Stimulated activated CD8-positive, alpha-beta memory T cell treated with anti-CD3 and anti-CD28 coated beads, Interleukin-15, amount 100 ng/mL, for 48 hours (primary cell): ENCODE data around the gene KRT4.
"Not testable (repeated sequence)": the region's sequence is repeated elsewhere in the genome, so short reads cannot be mapped to it uniquely, and the experiment has no call there.

Experiments used
- DNase-seq, 2 donors: peaks; one replicate each; pipeline ENCODE4 v3.0.0-alpha.2; 2020; ENCODE audit warnings: low read depth in 2 of 2

The KRT4 gene

DNA sequence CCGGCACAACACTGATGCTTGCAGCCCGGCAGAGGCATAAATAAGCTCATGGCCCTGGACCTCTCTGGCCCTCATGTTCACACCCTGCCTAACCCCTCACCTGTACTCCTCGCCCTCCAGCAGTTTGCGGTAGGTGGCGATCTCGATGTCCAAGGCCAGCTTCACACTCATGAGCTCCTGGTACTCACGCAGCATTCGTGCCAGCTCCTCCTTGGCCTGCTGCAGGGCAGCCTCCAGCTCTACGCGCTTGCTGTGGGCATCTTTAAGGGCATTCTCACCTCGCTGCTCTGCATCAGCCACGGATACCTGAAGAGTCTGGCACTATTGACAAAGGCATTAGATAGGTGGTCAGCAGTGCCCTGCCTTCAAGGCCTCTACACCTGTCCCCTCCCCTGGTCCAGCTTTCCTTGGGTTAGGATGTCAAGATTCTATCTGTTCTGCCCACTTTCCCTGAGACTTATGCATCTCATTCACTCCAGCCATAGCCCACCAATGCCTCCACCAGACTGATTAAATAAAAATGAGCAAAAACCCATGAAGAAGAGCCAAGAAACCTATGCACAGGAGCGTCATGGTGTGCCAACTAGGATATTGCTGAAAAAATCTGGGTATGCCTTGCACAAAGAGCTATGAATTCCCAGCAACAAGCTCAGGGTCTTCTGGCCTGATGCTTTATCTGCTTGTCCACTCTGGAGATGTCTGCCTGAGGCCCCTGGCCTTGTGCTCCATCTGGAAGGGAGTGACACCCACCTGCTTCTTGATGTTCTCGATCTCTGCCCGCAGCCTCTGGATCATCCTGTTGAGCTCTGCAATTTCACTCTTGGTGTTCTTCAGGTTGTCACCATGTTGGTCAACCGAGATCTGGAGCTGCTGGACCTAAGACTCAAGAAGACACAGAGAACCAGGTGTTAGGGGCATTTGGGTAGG, 6.1 kb downstream of the KRT4 start:
- no peak for DNase-seq

DNA sequence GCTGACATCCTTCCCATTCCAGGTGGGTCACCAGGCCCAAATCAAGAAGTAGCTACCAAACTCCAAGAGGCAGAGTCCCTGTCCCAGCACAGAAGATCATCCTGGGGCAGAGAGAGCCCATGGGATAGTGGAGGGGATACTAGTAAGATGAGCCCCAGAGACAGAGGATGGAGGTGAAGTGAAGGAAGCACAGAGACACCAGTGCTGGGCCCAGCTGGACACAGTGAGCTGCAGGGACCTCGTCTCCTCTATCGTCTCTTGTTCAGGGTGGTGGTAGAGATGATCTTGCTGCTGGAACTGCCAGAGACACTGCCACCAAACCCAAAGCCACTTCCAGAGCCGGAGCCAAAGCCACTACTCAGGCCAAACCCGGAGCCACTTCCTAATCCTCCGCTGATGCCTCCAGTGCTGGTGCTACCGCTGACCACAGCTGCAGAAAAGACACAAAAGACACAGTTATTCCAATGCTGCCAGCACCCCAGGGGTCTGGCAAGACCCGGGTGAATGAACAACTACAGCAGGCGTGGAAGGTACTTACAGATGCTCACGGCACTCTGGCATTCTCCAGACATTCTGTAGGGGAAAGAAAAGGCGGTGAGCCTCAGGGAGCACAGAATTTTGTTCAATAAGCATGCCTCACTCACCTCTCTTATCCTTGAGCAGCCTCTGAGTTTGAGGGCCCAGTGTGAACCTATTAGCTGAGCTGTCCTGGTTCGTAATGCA, 6.9 kb downstream of the KRT4 start:
- DNase-seq = no peak

DNA sequence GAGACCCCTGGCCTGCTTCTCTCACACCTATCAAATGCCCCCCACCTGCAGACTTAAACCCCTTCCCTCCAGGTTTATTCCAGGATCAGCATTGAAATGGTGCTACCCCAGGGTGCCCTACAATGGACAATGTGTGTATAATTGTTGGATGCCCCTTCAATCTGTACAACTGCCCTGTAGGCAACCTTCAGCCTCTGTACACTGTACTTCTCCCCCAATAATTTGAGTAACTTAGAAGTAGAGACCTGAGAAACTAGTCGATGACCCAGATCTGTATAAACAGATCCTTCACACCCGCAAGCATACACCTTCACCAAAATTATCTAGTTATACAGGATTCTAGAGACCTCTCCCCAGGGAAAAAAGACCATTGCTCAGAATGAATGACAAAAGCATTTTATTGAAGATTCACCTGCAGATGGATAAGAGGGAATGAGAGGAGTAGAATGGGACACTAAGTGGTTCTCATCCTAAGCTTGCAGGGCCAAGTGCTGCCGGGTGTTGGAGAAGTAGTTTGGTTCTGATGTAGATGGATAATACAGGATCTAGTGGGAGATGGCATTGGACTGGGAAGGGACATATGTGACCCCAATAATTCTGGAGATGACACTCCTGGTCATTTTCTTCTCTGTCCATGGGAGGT, 7.6 kb downstream of the KRT4 start:
- no peak for DNase-seq

DNA sequence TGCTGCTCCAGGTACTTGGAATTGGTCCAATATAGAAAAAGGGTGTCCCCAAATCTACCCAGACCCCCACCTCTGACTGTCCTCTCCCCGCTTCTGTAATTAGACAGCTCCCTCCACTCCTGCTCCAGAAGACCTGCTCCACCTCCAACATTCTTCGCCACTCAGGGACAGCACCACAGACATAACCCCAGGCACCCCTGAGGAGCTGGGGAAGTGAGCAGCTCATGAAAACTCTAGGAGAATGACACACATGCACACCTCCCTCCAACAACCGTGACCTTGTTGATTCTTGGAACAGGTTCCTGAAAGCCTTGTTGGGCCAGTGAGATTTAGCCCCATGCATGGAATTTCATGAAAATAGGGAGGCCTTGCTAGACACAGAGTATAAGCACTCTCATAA, 8.2 kb downstream of the KRT4 start:
- no peak for DNase-seq

DNA sequence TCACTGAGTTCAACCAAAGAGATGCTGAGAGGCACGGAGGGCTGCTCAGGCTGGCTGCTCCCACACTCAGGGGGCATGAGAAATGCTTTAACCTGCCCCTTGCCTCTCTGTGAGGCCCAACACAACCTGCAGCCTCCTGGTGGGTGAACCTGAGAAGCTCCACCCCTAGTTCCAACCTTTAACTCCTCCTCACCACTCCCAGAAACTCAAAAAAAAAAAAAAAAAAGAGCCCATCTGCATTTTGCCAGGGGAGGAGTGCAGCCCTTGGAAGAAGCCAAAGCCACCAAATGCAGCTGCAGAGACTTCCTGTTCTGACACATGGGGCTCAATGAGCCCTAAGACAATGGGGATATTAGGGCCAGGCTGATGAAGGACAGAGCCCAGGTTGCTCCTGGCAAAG, 8.9 kb downstream of the KRT4 start:
- DNase-seq = no peak

DNA sequence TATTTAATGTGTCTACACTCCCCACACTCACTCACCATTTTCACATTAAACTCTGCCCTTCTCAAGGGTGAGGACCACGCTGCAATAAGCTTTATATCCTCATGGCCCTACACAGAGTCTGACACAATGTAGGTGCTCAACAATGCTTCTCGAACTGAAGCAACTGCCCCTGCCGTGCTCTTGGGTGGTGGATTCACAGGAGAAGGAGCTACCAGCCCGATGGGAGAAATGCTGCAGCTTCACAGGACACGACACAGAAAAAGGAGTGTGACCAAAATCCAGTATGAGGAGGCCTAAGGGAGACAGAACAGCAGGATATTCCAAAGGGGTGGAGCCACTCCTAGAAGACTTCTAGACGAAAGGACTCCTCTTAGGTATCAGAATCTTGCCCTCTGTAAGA, 11.5 kb downstream of the KRT4 start:
- no peak for DNase-seq

DNA sequence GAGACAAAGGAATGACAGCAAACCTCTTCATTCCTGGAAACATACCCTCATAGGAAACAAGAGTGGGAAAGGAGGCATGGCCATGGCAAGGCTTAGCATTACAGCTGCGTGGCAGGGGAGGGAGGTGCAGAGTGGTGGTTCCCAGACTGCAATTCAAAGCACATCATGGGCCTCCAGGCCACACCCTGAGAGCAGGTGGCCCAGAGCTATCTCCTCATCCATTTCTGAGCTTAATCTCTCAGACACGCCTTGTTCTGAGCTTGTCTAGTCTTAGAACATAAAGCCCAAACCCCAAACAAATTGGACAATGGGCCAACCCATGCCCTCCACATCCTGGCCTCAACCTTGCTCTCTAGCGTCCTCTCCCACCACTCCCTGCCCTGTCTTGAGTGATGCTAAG, 12.1 kb downstream of the KRT4 start:
- no peak for DNase-seq

DNA sequence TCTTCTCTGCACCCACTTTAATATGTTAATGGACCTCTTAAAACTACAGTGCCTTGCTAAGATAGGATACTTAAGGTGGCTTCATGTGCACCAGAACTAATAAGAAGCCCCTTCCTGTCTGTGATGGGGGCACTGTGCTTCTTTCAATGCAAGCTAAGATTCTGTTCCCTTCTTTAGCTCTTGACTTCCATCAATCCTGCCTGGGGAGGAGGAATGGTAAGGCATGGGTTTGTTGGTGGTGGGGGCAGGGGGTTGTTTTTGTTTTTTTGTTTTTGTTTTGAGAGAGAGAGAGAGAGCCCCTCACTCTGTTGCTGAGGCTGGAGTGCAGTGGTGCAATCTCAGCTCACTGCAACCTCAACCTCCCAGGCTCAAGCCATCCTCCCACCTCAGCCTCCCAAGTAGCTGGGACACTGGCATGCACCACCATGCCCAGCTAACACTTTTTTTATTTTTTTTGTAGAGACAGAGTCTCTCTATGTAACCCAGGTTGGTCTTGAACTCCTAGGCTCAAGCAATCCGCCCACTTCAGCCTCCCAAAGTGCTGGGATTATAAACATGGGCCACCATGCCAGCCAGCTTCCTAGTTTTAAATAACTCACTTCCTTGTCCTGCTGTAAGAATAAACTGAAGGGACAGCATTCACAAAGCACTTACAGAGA, 13.5 kb downstream of the KRT4 start:
- no peak for DNase-seq

DNA sequence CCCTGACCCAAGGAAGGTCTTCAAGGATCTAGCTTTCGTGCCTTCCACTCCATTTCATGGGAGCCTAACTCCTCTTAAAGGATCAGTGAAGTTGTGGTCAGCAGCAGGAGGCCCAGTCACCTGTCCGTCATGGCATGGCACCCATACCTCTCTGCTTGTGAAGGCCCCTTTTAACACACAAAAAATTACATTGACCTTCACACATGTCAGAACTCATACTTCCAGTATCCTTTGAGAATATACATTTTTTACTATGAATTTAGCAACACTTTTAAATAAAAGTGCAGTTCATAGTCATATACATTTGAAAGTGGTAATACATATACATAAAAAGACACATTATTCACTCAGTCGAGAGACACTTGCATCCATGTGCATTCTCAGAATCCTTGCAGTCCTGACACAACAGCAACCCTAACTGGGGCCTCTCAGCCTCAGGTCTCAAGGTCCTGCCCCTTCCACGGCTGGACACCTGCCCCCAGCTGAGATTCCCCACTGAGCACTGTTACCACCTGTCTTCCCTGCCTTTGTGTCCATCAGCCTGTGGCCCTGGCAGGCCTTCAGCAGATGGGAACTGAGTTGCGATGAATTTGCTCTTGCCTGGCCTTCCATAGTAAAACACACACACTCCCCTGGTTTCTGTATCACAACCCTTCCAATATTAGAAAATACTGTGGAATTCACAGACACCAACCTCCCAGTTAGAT, 14.3 kb downstream of the KRT4 start:
- no peak for DNase-seq

DNA sequence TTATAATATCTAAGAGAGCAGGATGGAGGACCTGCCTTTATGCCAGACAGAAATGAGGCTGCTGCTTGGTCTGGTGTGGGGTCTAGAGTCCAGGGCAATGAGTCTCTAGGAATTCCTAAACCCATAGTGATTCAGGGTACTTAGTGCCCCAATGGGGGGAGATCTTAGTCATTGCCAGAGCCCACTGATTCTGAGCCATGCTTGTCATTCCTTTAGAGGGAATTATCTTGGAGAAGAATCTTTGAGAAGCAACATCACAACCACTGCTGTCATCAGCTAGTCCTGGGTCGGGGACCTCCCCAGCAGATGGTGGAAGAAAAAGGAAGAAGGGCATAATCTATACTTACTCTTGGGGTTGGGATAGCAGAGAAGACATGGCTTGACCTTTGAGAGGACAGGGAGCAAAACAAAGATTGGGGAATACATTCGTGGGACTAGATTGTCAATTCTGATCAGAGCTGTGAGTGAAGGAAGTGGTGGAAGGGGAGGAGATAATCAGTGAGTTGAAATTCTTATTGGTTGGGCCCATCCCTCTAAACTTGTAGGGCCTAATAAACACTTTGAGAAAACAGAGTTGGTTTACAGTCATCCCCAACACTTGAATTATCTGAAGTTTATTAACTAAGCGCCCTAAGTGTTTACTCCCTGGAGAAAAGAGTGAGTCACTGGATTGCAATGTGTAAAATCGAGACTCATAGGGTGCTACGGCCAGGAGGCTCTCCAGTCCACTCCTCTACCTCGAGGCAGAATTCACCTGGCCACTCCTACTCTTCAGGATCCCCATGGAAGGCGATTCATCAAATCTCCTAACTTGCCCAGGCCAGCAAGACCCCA, 15.0 kb downstream of the KRT4 start:
- DNase-seq = no peak

DNA sequence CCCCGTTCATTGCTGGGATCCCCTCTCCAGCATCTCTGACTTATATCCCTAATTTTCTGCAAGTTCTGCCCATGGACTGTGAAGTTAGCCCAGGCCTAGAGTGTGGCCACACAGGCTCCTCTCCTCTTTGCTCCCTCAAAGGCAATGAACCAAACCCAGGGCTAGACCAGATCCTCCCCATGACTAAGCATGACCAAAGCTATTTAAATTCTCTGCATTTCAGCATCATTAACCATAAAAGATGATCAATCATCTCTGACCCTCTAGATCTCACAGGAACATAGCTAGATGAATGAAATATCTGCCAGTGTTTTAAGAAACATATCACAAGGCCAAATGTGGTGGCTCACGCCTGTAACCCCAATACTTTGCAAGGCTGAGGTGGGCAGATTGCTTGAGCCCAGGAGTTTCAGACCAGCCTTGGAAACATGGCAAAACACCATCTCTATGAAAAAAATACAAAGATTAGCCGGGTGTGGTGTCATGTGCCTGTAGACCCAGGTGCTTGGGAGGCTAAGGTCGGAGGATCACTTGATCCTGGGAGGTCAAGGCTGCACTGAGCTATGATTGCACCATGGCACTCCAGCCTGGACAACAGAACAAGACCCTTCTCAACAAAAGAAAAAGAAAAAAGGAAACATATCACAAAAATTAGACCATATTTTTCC, 15.8 kb downstream of the KRT4 start:
- DNase-seq = no peak

DNA sequence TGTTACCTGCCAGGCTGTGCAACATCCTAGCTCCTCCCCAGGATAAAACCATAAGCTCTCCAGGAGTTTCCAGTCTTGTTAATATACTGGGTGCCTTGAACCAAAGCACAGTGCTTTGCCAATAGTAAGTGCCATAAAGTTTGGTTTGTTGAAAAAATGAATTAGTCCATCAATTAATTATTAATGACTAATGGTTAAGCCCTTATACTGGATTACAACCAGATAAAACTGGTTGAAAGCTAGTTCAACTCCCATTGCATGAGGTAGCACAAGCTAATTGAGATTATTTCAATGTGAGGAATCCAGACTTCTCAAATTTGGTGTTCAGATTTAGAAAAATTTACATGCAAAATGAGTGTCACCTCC, 16.4 kb downstream of the KRT4 start:
- DNase-seq = no peak

DNA sequence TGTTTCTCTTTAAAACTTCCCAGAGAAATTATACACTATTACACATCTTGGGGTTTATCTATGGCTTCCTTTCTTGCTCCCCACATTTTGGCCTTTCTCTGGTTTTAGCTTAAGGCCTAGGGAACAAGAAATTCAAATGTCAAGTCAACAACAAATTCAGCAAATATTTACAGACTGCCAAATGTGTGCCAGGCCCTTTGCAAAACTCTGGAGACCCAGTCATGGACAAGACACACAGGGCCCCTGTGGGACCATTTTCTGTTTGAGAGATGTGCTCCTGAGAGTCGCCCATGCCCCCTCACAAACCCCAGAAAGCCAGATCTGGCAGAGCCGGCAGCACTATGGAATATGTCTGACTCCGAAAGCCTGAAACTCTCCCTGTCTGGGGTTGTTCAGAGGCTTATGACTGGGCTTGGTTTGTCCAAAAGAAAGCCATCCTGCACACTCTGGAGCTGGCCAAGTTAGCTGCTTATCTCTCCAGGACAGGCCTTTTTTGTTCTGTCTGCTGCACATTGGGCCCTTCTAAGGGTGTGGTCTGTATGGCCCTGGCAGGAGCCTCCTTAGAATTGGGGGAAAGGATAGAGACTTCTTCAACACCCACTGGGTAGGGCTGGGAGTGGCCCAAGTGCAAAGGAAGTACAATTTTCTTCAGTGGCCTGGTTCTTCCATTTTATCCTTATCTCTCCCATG, 16.9 kb downstream of the KRT4 start:
- no peak for DNase-seq

DNA sequence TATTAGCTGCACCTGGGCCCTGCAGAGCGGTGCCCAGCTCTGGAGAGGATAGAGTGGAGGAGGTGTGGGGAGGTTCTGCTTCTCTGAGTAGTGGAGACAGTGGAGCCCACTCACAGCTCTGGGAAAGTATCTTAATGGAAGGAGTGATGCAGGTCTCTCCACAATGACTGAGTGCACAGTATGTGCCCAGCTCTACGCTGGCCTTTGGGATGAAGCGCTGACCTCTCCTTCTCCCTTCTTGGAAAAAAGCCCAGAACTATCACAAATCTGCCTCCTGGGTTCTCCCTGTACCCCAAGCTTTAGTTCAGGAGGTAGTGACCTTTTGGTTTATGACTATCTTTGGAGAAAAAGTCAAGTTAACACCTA, 17.5 kb downstream of the KRT4 start:
- no peak for DNase-seq

DNA sequence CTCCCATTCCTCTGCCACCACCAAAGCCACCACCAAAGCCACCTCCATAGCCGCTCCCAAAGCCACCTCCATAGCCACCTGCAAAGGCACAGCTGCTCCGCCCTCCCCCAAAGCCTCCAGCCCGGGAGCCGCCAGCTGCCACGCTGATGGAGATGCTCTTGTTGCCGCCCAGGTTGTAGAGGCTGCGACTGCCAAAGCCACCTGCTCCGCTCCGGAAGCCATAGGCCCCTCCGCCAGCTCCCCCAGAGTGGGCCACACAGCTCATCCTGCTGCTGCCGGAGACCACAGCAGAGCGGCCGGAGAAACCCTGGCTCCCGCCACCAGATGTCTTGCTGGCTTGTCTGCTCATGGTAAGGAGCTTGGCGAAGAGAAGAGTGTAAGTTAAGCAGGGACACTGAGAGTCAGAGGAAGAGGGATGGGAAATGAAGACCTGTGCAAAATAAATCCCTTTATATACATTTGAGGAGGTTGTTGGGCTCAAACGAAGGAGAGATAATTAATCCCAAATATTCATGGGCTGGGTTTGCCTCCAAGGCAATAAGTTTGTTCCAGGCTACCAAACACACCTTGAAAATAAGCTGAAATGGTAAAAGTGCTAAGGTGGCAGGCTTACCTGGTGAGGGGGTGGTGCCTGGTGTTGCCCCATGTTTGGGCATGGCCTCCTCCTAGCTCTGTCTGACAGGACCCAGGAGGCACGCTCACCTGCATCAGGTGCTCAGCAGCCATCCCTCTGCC, 18.1 kb downstream of the KRT4 start, which contains the start of gene KRT3:
KRT3 (minus strand) TSS at position 424 of the 735 bp plus-strand sequence; CDS start at position 349, 75 bp downstream.
- no peak for DNase-seq

DNA sequence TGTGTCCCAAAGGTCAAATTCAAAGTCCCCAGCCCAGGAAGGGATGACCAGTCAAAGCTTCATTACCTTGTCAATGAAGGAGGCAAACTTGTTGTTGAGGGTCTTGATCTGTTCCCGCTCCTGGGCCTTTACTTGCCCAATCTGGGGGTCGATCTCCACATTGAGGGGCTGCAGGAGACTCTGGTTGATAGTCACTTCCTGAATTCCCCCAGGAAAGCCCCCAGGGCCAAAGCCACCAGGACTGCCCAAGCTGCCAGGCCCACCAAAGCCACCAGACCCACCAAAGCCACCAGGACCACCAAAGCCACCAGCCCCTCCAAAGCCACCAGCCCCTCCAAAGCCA, 18.6 kb downstream of the KRT4 start:
- not testable (repeated sequence) for DNase-seq

DNA sequence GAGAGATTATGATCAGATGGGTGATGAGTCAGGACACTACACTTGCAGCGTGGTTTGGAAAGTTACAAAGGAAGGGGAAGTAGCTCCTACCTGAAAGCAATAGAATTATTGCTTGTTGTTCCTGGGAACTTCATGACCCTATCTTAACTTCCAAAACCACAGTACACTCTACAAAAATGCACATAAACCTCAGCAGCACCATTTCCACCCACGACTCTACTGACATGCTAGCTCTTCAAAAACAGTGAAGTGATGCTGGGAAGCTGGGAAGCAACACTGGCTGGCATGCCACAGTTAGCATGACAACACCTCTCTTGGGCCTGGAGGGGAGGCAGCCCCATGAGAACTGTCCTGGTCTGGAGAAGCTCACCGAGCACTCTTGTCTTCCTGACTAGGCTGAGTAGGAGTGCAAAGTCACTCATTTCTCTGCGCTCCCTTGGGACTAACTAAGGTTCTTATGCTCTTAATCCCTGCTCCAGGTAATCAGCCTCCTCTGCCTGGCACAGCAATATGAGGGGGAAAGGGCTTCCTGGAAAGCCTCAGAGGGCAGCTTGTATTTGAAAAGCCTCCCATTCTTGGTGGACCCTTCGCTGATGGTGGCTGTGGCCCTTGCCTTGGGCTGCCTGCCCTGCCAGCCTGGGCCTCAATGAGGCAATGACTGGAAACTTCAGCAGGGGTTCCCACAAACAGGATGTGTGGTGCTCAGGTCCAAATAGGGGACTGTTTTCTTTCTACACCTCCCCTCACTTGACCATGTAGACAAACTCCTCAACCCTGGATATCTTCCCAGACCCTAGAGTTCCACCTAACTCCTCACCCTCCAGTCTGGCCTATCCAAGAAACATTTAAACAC, 19.2 kb downstream of the KRT4 start:
- DNase-seq = no peak
